GM23248 (cell line): Measurements from ENCODE around the gene CHST14.

Source experiments
- EZH2 ChIP-seq: fragments of 200-600 bp; sonication (generic); IDR thresholded peaks from 2 replicates; pipeline ENCODE4 v1.6.1; 2018; ENCODE audit warnings: antibody characterized with exemption, mild to moderate bottlenecking; ENCODE audit not compliant: insufficient read depth, poor library complexity, severe bottlenecking
- EZH2phosphoT487 ChIP-seq: fragments of 200-600 bp; sonication (generic); IDR thresholded peaks from 2 replicates; pipeline ENCODE4 v1.6.1; 2018; ENCODE audit warnings: antibody characterized with exemption, moderate library complexity, mild to moderate bottlenecking, low read depth; ENCODE audit not compliant: insufficient read depth

DNA sequence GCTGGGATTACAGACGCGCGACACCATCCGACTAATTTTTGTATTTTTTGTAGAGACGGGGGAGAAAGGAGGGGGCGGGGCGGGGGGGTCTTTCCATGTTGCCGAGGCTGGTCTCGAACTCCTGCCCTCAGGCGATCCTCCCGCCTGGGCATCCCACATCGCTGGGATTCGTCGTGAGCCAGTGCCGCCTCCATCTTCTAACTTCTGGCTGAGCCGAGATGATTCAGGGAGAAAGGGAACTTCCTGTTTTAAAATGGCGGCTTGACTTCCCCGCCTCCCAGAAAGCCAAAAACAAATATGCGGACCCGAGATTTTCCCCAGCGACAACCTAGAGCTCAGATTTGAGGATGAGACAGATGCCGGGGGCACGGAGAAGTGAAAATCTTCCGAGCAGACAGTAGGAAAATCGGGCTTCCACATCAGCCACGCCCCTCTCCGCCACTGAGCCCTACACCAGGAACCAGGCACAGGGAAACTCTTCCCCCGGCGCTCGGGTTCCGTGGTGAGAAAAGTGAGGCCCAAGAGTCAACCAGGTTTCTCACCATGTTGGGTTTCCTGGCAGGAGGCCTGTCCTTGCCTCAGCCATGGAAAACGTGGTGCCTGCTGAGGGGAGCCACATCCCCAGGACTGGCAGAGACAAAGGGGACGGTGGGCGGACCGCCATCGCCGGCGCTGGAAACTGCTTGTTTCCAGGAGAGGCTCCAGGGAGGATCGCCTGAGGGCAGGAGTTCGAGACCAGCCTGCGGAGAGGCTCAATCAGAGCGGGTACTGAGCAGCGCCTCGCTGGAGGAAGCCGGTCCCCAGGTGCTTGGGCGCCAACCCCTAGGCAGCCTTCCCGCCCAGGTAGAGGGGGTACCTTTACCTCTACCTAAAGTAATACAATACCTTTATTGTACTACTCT is 18.7 kb downstream of the CHST14 start:
- TF ChIP-seq EZH2 = no peak
- no peak for TF ChIP-seq EZH2phosphoT487
